Left ventricle myocardium inferior (tissue), 1 donor: ENCODE measurements around the gene AGAP1. TPM values are rescaled to one million over a fixed set of nuclear protein-coding genes. Genes with fewer than 3 reads are reported as not detected.

Source experiments
- DNase-seq: peaks from one replicate; pipeline ENCODE4 v3.0.0-alpha.2; 2020
- H3K27ac ChIP-seq: fragments of 200-600 bp; replicated peaks from 2 replicates; pipeline ENCODE4 v1.8.0; 2021
- H3K27me3 ChIP-seq: fragments of 200-600 bp; 2 replicates; pipeline ENCODE4 v1.8.0; 2021; ENCODE audit warnings: low read depth
- H3K36me3 ChIP-seq: fragments of 200-600 bp; 2 replicates; pipeline ENCODE4 v1.8.0; 2021
- H3K4me1 ChIP-seq: fragments of 200-600 bp; 2 replicates; pipeline ENCODE4 v1.8.0; 2021
- H3K4me3 ChIP-seq: fragments of 200-600 bp; 2 replicates; pipeline ENCODE4 v1.8.0; 2021; ENCODE audit warnings: mild to moderate bottlenecking, moderate library complexity
- H3K9me3 ChIP-seq: fragments of 200-600 bp; replicated peaks from 2 replicates; pipeline ENCODE4 v1.8.0; 2021
- CTCF ChIP-seq: fragments of 200-600 bp; IDR thresholded peaks from 2 replicates; pipeline ENCODE4 v1.8.0; 2021; ENCODE audit warnings: antibody characterized with exemption, mild to moderate bottlenecking, borderline replicate concordance
- intact Hi-C: fragments of 100-400 bp; cut with micrococcal nuclease; formaldehyde crosslinking; loops from one replicate; pipeline ENCODE4 v1.11.0; 2022
- total RNA-seq: library from RNA; stranded (reverse); fragmentation: NEBNext Ultra II Directional; extraction: Animal tissue kit (Norgen Biotek cat#: 25700); gene quantifications from one replicate; pipeline ENCODE4 v1.2.1, GENCODE V29; 2021
- donor health status: DM: no; HTN: yes; CAD: no; lungs with severe emphysema.

AGAP1 gene
- total RNA-seq, 1 donor from 2014 or later = 18.1 TPM

DNA sequence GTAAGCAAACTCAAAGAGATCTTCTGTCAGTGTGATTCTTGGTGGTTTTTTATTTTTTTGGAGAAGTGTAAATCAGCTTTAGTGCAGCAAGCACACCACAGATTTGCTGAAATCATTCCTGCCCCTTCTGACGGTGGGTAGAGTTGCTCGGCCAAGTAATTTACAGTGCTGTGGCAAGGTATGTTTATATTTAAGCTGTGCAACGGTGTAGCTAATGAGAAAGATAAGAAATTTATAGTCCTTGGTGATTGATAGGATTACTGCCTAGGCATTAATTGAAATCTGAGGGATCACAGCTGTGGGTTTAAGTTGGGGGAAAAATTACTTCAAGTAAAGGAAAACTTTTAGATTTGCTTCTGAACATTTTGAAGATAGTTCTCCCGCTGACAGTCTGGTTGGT, 286.6 kb downstream of the AGAP1 start:
- intact Hi-C loops = no loop called here
- DNase-seq = no peak
- Histone ChIP-seq H3K27me3 (no peaks in the 10 kb centered on the region), H3K4me1 (no peaks in the 10 kb centered on the region), H3K4me3 (no peak overlapping the region), H3K36me3 (no peaks in the 10 kb centered on the region), H3K27ac (no peak overlapping the region), H3K9me3 (no peaks in the 10 kb centered on the region)
- no peak for TF ChIP-seq CTCF

GRCh38 chr2:235781775-235782174, 287.9 kb downstream of the AGAP1 start:
- DNase-seq = no peak
- Histone ChIP-seq H3K4me1 (no peaks in the 10 kb centered on the region), H3K4me3 (no peak overlapping the region), H3K27me3 (no peaks in the 10 kb centered on the region), H3K9me3 (no peaks in the 10 kb centered on the region), H3K36me3 (no peaks in the 10 kb centered on the region), H3K27ac (no peak overlapping the region)
- intact Hi-C loops = no loop called here
- no peak for TF ChIP-seq CTCF

DNA sequence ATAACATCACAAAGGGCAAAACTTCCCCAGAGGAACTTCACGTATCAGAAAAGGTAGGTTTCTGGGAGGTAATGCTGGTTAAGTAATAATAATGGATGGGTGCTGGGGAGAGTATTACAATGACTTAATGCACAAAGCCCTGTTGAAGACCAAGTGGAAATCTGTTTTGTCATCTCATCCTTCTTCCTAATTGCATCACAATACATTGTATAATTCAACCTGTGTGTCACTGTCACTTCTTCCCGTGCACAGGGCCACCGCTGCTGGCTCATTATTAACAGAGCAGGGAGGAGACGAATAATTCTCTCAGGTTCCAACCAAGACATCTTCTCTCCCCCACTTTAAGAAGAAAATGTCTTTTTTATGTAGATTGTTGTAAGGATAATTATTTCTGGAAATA, 290.9 kb downstream of the AGAP1 start:
- no peak overlapping the region for H3K4me3 ChIP-seq
- no peaks in the 10 kb centered on the region for H3K9me3 ChIP-seq
- intact Hi-C loops = no loop called here
- TF ChIP-seq CTCF = no peak
- H3K27ac ChIP-seq = no peak overlapping the region
- no peaks in the 10 kb centered on the region for H3K4me1 ChIP-seq
- no peaks in the 10 kb centered on the region for H3K27me3 ChIP-seq
- H3K36me3 ChIP-seq = peaks cover 7% of the 10 kb centered on the region
- no peak for DNase-seq

- peaks cover 7% of the 10 kb centered on the region for H3K36me3 ChIP-seq
- no peak for TF ChIP-seq CTCF
- intact Hi-C loops = no loop called here
- no peaks in the 10 kb centered on the region for H3K9me3 ChIP-seq
- no peaks in the 10 kb centered on the region for H3K4me1 ChIP-seq
- H3K27ac ChIP-seq = no peak overlapping the region
- no peaks in the 10 kb centered on the region for H3K27me3 ChIP-seq
- DNase-seq = no peak
- no peak overlapping the region for H3K4me3 ChIP-seq
Observed at GRCh38 chr2:235789552-235789951, 295.7 kb downstream of the AGAP1 start.

- peak; percentile 29 for DNase-seq
- no peaks in the 10 kb centered on the region for H3K4me1 ChIP-seq
- TF ChIP-seq CTCF = peak; percentile 59
Observed at GRCh38 chr2:235793163-235793752, 299.4 kb downstream of the AGAP1 start.

DNA sequence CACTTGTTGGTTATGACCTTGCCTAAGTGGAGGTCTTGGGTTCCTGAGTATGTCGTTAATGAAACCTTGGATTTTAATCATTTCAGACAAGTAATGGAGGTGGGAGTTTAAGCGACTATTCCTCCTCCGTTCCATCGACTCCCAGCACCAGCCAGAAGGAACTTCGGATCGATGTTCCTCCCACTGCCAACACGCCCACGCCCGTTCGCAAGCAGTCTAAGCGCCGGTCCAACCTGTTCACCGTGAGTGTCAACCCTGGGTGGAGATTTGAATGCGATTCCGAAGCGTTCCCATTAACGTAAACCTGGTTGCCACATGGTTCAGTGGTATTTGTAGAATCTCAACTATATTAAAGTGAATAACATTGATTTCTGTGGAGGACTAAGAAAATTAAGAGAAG, 305.4 kb downstream of the AGAP1 start:
- peaks cover 41% of the 10 kb centered on the region for H3K36me3 ChIP-seq
- no peaks in the 10 kb centered on the region for H3K9me3 ChIP-seq
- intact Hi-C loops = no loop called here
- no peak overlapping the region for H3K4me3 ChIP-seq
- H3K27me3 ChIP-seq = no peaks in the 10 kb centered on the region
- H3K27ac ChIP-seq = no peak overlapping the region
- no peaks in the 10 kb centered on the region for H3K4me1 ChIP-seq
- DNase-seq = no peak
- no peak for TF ChIP-seq CTCF

More at GRCh38 chr2:235793163-235793752, 299.4 kb downstream of the AGAP1 start:
- Histone ChIP-seq H3K27me3 (no peaks in the 10 kb centered on the region), H3K4me3 (no peak overlapping the region), H3K9me3 (no peaks in the 10 kb centered on the region), H3K27ac (no peak overlapping the region), H3K36me3 (peaks cover 6% of the 10 kb centered on the region)
- intact Hi-C loops = no loop called here
